Activated effector memory CD4-positive, alpha-beta T cell treated with Interleukin-2 at 50 U/mL for 16 hours (primary cell): Measurements from ENCODE around the gene CCNDBP1.
"Not testable (repeated sequence)": the region's sequence is repeated elsewhere in the genome, so short reads cannot be mapped to it uniquely, and the experiment has no call there.

Source experiments
- DNase-seq: peaks from one replicate; pipeline ENCODE4 v3.0.0-alpha.2; 2020

Gene CCNDBP1

GRCh38 chr15:43218908-43219706 lies 33.9 kb downstream of the CCNDBP1 start:
- no peak for DNase-seq

- no peak for DNase-seq
These were observed 35.0 kb downstream of the CCNDBP1 start for GRCh38 chr15:43219929-43220928.

GRCh38 chr15:43220991-43221403 lies 35.8 kb downstream of the CCNDBP1 start, which contains the start of gene EPB42:
Gene EPB42 (minus strand): TSS chr15:43221018. CDS start chr15:43220825, 193 bp downstream.
- DNase-seq, result no peak

GRCh38 chr15:43221422-43221821 lies 36.2 kb downstream of the CCNDBP1 start:
- no peak for DNase-seq

- peak; percentile 6 for DNase-seq
These were observed 40.2 kb downstream of the CCNDBP1 start for GRCh38 chr15:43225201-43225949.

- not testable (repeated sequence) for DNase-seq
These were observed 40.7 kb downstream of the CCNDBP1 start for GRCh38 chr15:43225950-43226255.

GRCh38 chr15:43226436-43227305 lies 41.5 kb downstream of the CCNDBP1 start:
- DNase-seq, result no peak

- DNase-seq, result no peak
These were observed 44.8 kb downstream of the CCNDBP1 start for GRCh38 chr15:43229977-43230376.

- no peak for DNase-seq
These were observed 45.5 kb downstream of the CCNDBP1 start for GRCh38 chr15:43230640-43231115.

GRCh38 chr15:43232289-43232874 lies 47.2 kb downstream of the CCNDBP1 start:
- DNase-seq, result no peak

GRCh38 chr15:43235536-43235935 lies 50.3 kb downstream of the CCNDBP1 start:
- DNase-seq, result no peak

GRCh38 chr15:43237842-43238470 lies 52.8 kb downstream of the CCNDBP1 start:
- no peak for DNase-seq

- DNase-seq, result no peak
These were observed 53.5 kb downstream of the CCNDBP1 start for GRCh38 chr15:43238671-43239131.

GRCh38 chr15:43239732-43240491 lies 54.7 kb downstream of the CCNDBP1 start:
- DNase-seq, result no peak

GRCh38 chr15:43241100-43241499 lies 55.9 kb downstream of the CCNDBP1 start:
- DNase-seq, result no peak

GRCh38 chr15:43242616-43243015 lies 57.4 kb downstream of the CCNDBP1 start:
- DNase-seq, result no peak

- DNase-seq, result no peak
These were observed 57.9 kb downstream of the CCNDBP1 start for GRCh38 chr15:43243020-43243645.

- no peak for DNase-seq
These were observed 58.9 kb downstream of the CCNDBP1 start for GRCh38 chr15:43244092-43244491.

- DNase-seq, result no peak
These were observed 61.1 kb downstream of the CCNDBP1 start for GRCh38 chr15:43246261-43246774.
